Measurements from ENCODE around the gene COL5A2. TPM values are rescaled to one million over a fixed set of nuclear protein-coding genes. Genes with fewer than 3 reads are reported as not detected.

COL5A2 gene
- total RNA-seq, 1 donor from 2014 or later, result 7.4 TPM

DNA sequence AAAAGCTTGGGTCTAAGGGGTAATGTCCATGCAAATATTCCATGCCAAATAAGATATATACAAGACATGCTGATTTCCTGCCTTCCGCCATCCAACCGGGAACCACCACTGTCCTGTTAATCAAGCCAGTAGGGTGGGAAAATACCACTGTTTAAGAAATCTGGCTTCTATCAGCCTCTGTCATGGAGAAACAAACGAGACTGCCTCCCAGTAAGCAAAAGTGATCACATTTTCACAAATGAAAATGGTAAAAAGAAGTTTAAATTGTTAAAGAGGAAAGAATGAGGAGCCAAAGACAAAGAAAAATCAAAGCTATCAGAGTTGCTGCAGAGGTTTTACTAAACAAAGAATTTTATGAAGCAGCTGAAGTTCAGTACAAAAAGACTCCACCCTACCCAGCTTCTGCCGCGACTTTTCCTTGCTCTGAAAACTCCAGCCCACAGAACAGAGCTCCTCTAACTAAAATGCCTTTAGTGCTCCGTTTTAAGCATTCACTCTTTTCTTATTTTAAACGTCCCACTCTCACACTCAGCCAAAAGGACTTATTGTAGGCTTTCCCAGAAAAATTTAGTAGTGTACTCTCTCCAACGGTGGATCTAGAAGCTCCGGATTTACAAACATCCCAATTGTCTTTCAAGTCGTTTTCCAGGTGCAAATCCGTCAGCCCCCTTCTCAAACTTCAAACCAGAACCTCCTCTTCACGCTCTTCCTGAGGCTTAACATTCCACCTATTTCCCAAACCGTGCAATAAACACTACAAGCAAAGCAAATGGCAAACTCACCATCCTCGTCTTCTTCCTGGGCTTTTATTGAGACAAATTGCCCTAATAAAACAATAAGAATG is 613 bp downstream of the COL5A2 start:
- no peak for FAIRE-seq
- peak overlapping the region; percentile 19 for H3K4me3 ChIP-seq (ENCODE audit: low read depth, low read length)
- DNase-seq (ENCODE audit: low read depth), result peak; percentile 55

DNA sequence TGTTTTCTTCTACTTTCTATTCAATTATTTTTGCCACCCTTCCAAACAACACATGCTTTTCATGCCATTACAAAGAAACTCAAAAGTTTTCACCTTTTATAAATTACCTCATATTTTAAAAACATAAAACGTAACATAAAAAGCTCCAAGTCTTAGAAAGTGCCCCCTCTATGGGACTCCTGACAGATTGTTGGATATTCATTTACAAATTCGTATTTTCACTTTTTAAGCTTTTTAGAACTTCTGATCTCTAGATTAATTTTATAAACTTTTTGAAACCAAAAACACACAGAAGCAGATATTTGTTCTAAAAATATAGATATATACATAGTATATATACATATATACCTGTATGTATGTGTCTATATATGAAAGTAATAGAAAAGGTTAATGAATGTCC is 1.5 kb downstream of the COL5A2 start:
- no peak for FAIRE-seq
- TF ChIP-seq, protein P1, sequence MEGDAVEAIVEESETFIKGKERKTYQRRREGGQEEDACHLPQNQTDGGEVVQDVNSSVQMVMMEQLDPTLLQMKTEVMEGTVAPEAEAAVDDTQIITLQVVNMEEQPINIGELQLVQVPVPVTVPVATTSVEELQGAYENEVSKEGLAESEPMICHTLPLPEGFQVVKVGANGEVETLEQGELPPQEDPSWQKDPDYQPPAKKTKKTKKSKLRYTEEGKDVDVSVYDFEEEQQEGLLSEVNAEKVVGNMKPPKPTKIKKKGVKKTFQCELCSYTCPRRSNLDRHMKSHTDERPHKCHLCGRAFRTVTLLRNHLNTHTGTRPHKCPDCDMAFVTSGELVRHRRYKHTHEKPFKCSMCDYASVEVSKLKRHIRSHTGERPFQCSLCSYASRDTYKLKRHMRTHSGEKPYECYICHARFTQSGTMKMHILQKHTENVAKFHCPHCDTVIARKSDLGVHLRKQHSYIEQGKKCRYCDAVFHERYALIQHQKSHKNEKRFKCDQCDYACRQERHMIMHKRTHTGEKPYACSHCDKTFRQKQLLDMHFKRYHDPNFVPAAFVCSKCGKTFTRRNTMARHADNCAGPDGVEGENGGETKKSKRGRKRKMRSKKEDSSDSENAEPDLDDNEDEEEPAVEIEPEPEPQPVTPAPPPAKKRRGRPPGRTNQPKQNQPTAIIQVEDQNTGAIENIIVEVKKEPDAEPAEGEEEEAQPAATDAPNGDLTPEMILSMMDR (IDR thresholded peaks at IDR 0.05; ENCODE audit: insufficient read depth, low read length, severe bottlenecking), result no peak
- no peaks in the 10 kb centered on the region for H3K36me3 ChIP-seq (ENCODE audit: control insufficient read depth, insufficient read depth, low read length)
- H3K27me3 ChIP-seq (ENCODE audit: control insufficient read depth, insufficient read depth, low read length), result no peaks in the 10 kb centered on the region
- no peak overlapping the region for H3K4me3 ChIP-seq (ENCODE audit: low read depth, low read length)
- DNase-seq (ENCODE audit: low read depth), result no peak

More for the DNA sequence above, 613 bp downstream of the COL5A2 start:
- TF ChIP-seq, protein P1 (IDR thresholded peaks at IDR 0.05; ENCODE audit: insufficient read depth, low read length, severe bottlenecking), result no peak
- H3K36me3 ChIP-seq (ENCODE audit: control insufficient read depth, insufficient read depth, low read length), result no peaks in the 10 kb centered on the region
- no peaks in the 10 kb centered on the region for H3K27me3 ChIP-seq (ENCODE audit: control insufficient read depth, insufficient read depth, low read length)

DNA sequence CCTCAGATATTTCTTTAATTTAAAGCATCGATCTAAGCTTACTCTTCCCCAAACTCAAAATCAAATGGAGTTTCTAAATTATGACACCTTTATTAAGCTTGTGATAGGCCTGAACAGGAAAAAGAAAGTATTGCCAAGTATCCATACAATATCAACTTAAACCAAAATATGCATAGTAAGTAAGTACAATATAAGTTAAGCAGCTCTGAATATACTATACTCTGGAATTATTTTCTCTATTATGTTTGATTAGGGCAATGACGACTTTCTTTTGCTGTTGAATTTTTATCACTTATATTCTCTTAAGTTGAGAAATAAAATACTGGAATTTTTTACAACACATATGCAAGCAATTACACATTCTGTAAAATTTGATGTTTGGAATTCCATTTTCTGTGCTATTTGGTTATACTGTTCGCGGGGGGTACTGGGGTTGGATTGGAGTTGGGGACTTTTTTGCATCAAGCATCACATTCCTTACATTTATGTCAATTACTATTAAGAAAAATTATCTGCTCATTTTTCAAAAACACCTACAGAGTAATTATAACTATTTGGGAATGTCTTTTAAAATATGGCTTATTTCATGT is 2.2 kb downstream of the COL5A2 start:
- FAIRE-seq (no peak), DNase-seq (ENCODE audit: low read depth) (no peak)
- no peak overlapping the region for H3K4me3 ChIP-seq (ENCODE audit: low read depth, low read length)
- TF ChIP-seq, protein P1 (IDR thresholded peaks at IDR 0.05; ENCODE audit: insufficient read depth, low read length, severe bottlenecking), result no peak
- no peaks in the 10 kb centered on the region for H3K36me3 ChIP-seq (ENCODE audit: control insufficient read depth, insufficient read depth, low read length)
- no peaks in the 10 kb centered on the region for H3K27me3 ChIP-seq (ENCODE audit: control insufficient read depth, insufficient read depth, low read length)

DNA sequence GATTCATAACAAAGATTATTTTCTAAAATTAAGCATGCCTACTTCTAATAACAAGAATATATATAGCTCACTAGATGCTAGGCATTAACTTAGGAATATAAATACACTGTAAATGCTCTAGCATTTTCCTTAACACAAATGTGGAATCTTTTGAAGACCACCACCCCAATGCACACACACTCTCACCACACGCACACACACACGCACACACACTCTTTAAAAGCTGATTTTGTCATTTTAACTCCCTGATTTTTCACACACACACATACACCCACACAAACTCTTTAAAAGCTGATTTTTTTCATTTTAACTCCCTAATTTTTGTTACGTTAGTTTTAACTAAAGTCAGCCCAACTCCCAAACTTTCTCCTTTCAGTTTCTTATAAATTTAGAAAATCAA is 3.0 kb downstream of the COL5A2 start:
- Histone ChIP-seq H3K27me3 (ENCODE audit: control insufficient read depth, insufficient read depth, low read length) (no peaks in the 10 kb centered on the region), H3K4me3 (ENCODE audit: low read depth, low read length) (no peak overlapping the region), H3K36me3 (ENCODE audit: control insufficient read depth, insufficient read depth, low read length) (no peaks in the 10 kb centered on the region)
- FAIRE-seq (no peak), DNase-seq (ENCODE audit: low read depth) (no peak)
- TF ChIP-seq, protein P1 (IDR thresholded peaks at IDR 0.05; ENCODE audit: insufficient read depth, low read length, severe bottlenecking), result no peak

DNA sequence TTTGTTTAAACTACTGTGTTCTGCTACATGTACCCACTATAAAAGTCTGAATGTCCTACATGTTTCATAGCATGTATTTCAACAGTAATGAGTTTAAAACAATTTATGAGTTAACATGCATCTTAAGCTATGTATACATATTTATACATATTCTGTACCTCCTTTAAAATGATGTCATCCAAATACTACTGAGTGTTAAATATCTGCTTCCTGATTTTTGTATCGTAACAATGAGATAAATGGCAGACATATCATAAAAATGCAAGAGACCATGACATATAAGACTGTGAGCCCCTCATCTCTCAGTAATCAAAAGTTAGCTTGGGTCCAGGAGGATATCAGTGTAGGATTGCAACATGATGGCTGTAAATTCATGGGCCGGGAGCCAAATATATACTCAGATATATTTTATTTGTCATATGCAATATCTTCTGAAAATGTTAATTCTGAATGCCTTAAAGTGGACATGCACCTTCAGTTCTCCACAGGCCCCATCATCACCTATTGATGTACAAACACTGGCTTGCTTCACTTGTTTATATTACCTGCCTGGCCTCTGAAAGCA is 3.6 kb downstream of the COL5A2 start:
- no peak for FAIRE-seq
- Histone ChIP-seq H3K4me3 (ENCODE audit: low read depth, low read length) (no peak overlapping the region), H3K36me3 (ENCODE audit: control insufficient read depth, insufficient read depth, low read length) (no peaks in the 10 kb centered on the region), H3K27me3 (ENCODE audit: control insufficient read depth, insufficient read depth, low read length) (no peaks in the 10 kb centered on the region)
- DNase-seq (ENCODE audit: low read depth), result no peak
- TF ChIP-seq, protein P1 (IDR thresholded peaks at IDR 0.05; ENCODE audit: insufficient read depth, low read length, severe bottlenecking), result no peak
